CD4-positive, alpha-beta memory T cell (primary cell): ENCODE measurements around the gene DCDC2B. TPM values are rescaled to one million over a fixed set of nuclear protein-coding genes. Genes with fewer than 3 reads are reported as not detected.

Experiments used
- CTCF ChIA-PET: fragments of 350-600 bp; sonication (Branson Sonifier 250); formaldehyde crosslinking; loops from one replicate; lab custom pipeline; 2021; ENCODE audit warnings: inconsistent platforms; ENCODE audit not compliant: partially characterized antibody; lab: Charles Lee
- POLR2A ChIA-PET: fragments of 350-600 bp; sonication (Branson Sonifier 250); formaldehyde crosslinking; loops from one replicate; lab custom pipeline; 2021; ENCODE audit not compliant: partially characterized antibody; lab: Charles Lee
- DNase-seq, 5 donors: peaks; one replicate each; pipeline versions ENCODE4 v3.0.0 to v3.0.0-alpha.2; 2020 to 2022; ENCODE audit warnings: mixed read lengths in 1 of 5
- H3K27ac ChIP-seq: one replicate; pipeline ENCODE4 v1.7.0; 2013; ENCODE audit warnings: low read depth, low read length
- H3K27me3 ChIP-seq: 2 replicates; pipeline ENCODE4 v1.7.0; 2013; ENCODE audit warnings: mild to moderate bottlenecking, low read length, moderate library complexity; ENCODE audit not compliant: insufficient read depth
- H3K36me3 ChIP-seq: 2 replicates; pipeline ENCODE4 v1.7.0; 2013; ENCODE audit warnings: mild to moderate bottlenecking, low read length, moderate library complexity; ENCODE audit not compliant: insufficient read depth
- H3K4me1 ChIP-seq: 2 replicates; pipeline ENCODE4 v1.7.0; 2013; ENCODE audit warnings: mild to moderate bottlenecking, low read length, moderate library complexity; ENCODE audit not compliant: insufficient read depth
- H3K4me3 ChIP-seq, 2 donors: one replicate each; pipeline ENCODE4 v1.7.0; 2013; ENCODE audit warnings: low read length in 2 of 2, mild to moderate bottlenecking in 1 of 2
- H3K9me3 ChIP-seq, 2 donors: one replicate each; pipeline ENCODE4 v1.7.0; 2013; ENCODE audit warnings: low read length in 2 of 2, control low read depth in 1 of 2; ENCODE audit not compliant: control insufficient read depth in 1 of 2
- H3K27ac Mint-ChIP-seq, 7 donors: one replicate each; pipeline ENCODE4 v1.8.0; 2020 to 2021; ENCODE audit warnings: mixed read lengths in 7 of 7, mild to moderate bottlenecking in 6 of 7, inconsistent platforms in 3 of 7, moderate library complexity in 3 of 7
- H3K27me3 Mint-ChIP-seq, 2 donors: one replicate each; pipeline ENCODE4 v1.8.0; 2020 to 2021; ENCODE audit warnings: mixed read lengths in 2 of 2
- H3K36me3 Mint-ChIP-seq, 2 donors: one replicate each; pipeline ENCODE4 v1.8.0; 2020 to 2021; ENCODE audit warnings: mixed read lengths in 2 of 2, inconsistent platforms in 1 of 2, mild to moderate bottlenecking in 1 of 2
- H3K4me1 Mint-ChIP-seq, 4 donors: one replicate each; pipeline ENCODE4 v1.8.0; 2020 to 2021; ENCODE audit warnings: mixed read lengths in 4 of 4, mild to moderate bottlenecking in 1 of 4
- H3K4me3 Mint-ChIP-seq, 8 donors: one replicate each; pipeline ENCODE4 v1.8.0; 2020 to 2021; ENCODE audit warnings: mixed read lengths in 8 of 8, mild to moderate bottlenecking in 7 of 8, moderate library complexity in 6 of 8, inconsistent platforms in 3 of 8
- H3K9me3 Mint-ChIP-seq, 8 donors: one replicate each; pipeline ENCODE4 v1.8.0; 2020 to 2021; ENCODE audit warnings: mixed read lengths in 8 of 8, mild to moderate bottlenecking in 5 of 8, inconsistent platforms in 3 of 8, moderate library complexity in 1 of 8
- intact Hi-C: fragments of 100-400 bp; cut with micrococcal nuclease; formaldehyde crosslinking; loops from one replicate; pipeline ENCODE4 v1.15.1; 2023
- polyA plus RNA-seq, 2 donors: library from polyadenylated mRNA; unstranded; fragments of 300-500 nt; fragmentation: Illumina TruSeq; gene quantifications; one replicate each; pipeline ENCODE4 v1.2.3, GENCODE V29; 2021
- total RNA-seq, 2 experiments: library from RNA; stranded (reverse); gene quantifications; one replicate each; pipeline ENCODE4 v1.2.3, GENCODE V29; 2021

The DCDC2B gene
- total and polyA plus RNA-seq, 4 experiments from 2014 or later = not detected

DNA sequence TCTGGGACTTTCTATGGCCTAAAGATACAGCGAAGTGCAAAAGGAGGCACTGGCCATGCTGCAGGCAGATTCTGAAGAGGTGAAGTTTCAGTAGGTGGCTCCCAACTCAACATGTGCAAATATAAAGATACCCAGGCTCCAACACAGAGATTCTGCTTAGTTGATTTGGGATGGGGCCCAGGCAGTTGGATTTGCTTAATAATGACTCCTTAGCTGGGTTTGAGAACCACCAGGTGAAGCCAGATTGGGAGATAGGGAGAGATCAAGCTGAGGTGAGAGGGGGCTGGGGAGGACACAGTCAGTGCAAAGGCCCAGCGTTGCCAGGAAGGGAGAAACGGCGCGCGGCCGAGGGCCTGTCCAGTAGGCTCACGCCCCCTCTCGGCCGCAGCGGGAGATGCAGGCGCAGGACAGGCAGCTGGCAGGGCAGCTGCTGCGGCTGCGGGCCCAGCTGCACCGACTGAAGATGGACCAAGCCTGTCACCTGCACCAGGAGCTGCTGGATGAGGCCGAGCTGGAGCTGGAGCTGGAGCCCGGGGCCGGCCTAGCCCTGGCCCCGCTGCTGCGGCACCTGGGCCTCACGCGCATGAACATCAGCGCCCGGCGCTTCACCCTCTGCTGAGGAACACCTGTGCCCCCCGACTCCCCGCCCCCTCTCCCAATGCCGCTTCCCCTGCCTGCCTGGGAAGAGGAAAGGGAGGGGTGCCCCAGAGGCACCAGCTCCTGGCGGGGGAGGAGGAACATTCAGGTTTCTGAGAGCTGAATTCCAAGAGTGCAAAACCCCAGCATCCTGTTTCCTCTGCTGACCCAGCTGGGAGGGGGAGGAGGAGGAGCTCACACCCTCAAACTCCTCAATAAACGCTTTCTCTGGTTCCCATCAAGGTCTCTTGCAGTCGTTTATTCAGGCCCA is 39.3 kb downstream of the DCDC2B start:
- Histone ChIP-seq H3K4me1 (peaks cover 52% of the 10 kb centered on the region), H3K27me3 (no peaks in the 10 kb centered on the region), H3K27ac (peak overlapping the region; percentile 89), H3K36me3 (no peaks in the 10 kb centered on the region), H3K4me3 (peak overlapping the region; percentile 42), H3K9me3 (no peaks in the 10 kb centered on the region)
- peak; percentile 63 to 75 (median 68) for DNase-seq
- CTCF ChIA-PET = interaction anchor here (0.6 to 10.0 kb wide), 38 partner anchors 8 to 175 kb away, joined by 3 to 151 read pairs (median 6); partner anchors contain the start of genes CCDC28B, DCDC2B, HDAC1 and IQCC
- Mint-ChIP-seq H3K27ac (peak overlapping the region; percentile 91 to 99 (median 99)), H3K4me3 (peak overlapping the region; percentile 82 to 100 (median 94)), H3K27me3 (no peaks in the 10 kb centered on the region), H3K9me3 (peaks cover 0 to 1% (median 0%) of the 10 kb centered on the region in 8 donors), H3K4me1 (peaks cover 26 to 64% (median 37%) of the 10 kb centered on the region in 4 donors), H3K36me3 (peaks cover 16 to 20% of the 10 kb centered on the region in 2 donors)
- POLR2A ChIA-PET = interaction anchor here (0.6 to 26.9 kb wide), 21 partner anchors 1 to 146 kb away, joined by 3 to 819 read pairs (median 8); partner anchors contain the start of genes BSDC1, CCDC28B, EIF3I and FAM167B
- intact Hi-C loops = no loop called here

- Histone ChIP-seq H3K4me1 (peaks cover 52% of the 10 kb centered on the region), H3K4me3 (peak overlapping the region; percentile 92 to 95), H3K9me3 (no peaks in the 10 kb centered on the region), H3K27me3 (no peaks in the 10 kb centered on the region), H3K36me3 (no peaks in the 10 kb centered on the region), H3K27ac (peak overlapping the region; percentile 89)
- Mint-ChIP-seq H3K27ac (peak overlapping the region; percentile 91 to 99 (median 97)), H3K9me3 (peaks cover 0 to 1% (median 0%) of the 10 kb centered on the region in 8 donors), H3K36me3 (peaks cover 21 to 27% of the 10 kb centered on the region in 2 donors), H3K4me1 (peaks cover 31 to 79% (median 43%) of the 10 kb centered on the region in 4 donors), H3K4me3 (peak overlapping the region; percentile 98 to 100 (median 99)), H3K27me3 (no peaks in the 10 kb centered on the region)
- intact Hi-C loops = loop anchor here (1.0 to 2.0 kb wide), 5 partner anchors 10 to 85 kb away; partner anchors contain the start of genes EIF3I, HDAC1 and TMEM234
- peak; percentile 85 to 96 (median 88) for DNase-seq
- ChIA-PET POLR2A (interaction anchor here (0.9 to 26.9 kb wide), 27 partner anchors 0 to 401 kb away, joined by 3 to 819 read pairs (median 9); partner anchors contain the start of genes BSDC1, CCDC28B, EIF3I and FAM167B), CTCF (interaction anchor here (0.7 to 10.0 kb wide), 19 partner anchors 9 to 145 kb away, joined by 3 to 151 read pairs (median 14); partner anchors contain the start of genes BSDC1, HDAC1 and TXLNA)
Observed at GRCh38 chr1:32249831-32250525, 41.1 kb downstream of the DCDC2B start.

DNA sequence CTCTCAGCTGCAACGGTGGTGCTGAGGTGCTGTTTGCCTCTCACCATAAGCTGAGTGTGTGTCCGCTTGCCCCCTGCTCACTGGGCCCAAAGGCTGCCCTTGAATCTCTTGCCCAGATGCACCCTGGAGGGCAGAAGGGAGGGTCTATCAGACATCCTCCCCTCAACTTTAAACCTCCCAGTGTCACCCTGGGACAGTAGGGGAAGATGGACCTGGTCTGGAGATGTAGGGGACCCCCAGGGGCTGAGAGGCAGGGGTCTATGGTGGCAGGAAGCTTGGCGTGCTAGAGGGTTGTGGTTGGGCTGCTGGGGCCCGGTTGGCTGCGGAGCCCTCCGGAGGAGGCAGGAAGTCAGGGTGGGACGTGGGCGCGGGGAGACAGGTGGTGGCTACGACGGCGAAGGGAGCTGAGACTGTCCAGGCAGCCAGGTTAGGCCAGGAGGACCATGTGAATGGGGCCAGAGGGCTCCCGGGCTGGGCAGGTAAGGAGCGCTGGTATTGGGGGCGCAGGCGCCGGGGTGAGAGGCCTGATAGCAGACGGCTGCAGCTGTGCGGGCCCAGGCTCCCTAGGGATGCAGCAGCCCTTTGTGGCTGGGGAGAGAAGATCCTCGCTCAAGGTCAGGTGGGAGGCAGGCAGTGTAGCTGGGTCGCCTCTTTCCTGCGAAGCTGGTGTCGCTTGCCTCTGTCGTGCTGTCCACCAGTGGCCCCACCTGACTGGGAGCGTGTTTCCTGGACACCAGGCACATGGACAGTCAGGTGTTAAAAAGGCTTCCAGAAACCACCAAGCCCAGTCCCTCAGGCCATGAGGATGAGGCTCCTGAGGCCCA is 42.2 kb downstream of the DCDC2B start, which contains the start of gene LCK:
LCK (plus strand) TSS at position 373 of the 824 bp plus-strand sequence. CDS start 23,065 bp downstream, outside the sequence.
- Histone ChIP-seq H3K36me3 (no peaks in the 10 kb centered on the region), H3K9me3 (no peaks in the 10 kb centered on the region), H3K4me3 (peak within 1 kb of the TSS; percentile 92 to 95), H3K4me1 (peaks cover 56% of the 10 kb centered on the region), H3K27ac (peak within 1 kb of the TSS; percentile 89), H3K27me3 (no peaks in the 10 kb centered on the region)
- ChIA-PET POLR2A (interaction anchor here (0.9 to 26.9 kb wide), 23 partner anchors 1 to 463 kb away, joined by 3 to 819 read pairs (median 10); partner anchors contain the start of genes BSDC1, CCDC28B, FAM167B and HDAC1), CTCF (interaction anchor here (1.0 to 10.0 kb wide), 11 partner anchors 8 to 143 kb away, joined by 3 to 151 read pairs (median 23); partner anchors contain the start of genes BSDC1, HDAC1 and MARCKSL1)
- peak; percentile 56 to 72 (median 63) for DNase-seq
- Mint-ChIP-seq H3K36me3 (peaks cover 27 to 31% of the 10 kb centered on the region in 2 donors), H3K27ac (peak within 1 kb of the TSS; percentile 91 to 99 (median 97)), H3K4me3 (peak within 1 kb of the TSS; percentile 98 to 100 (median 99)), H3K9me3 (peaks cover 0 to 1% (median 0%) of the 10 kb centered on the region in 8 donors), H3K4me1 (peaks cover 34 to 82% (median 47%) of the 10 kb centered on the region in 4 donors), H3K27me3 (no peaks in the 10 kb centered on the region)
- intact Hi-C loops = loop anchor here (1.0 to 2.0 kb wide), 5 partner anchors 11 to 84 kb away; partner anchors contain the start of genes EIF3I, HDAC1 and TMEM234

DNA sequence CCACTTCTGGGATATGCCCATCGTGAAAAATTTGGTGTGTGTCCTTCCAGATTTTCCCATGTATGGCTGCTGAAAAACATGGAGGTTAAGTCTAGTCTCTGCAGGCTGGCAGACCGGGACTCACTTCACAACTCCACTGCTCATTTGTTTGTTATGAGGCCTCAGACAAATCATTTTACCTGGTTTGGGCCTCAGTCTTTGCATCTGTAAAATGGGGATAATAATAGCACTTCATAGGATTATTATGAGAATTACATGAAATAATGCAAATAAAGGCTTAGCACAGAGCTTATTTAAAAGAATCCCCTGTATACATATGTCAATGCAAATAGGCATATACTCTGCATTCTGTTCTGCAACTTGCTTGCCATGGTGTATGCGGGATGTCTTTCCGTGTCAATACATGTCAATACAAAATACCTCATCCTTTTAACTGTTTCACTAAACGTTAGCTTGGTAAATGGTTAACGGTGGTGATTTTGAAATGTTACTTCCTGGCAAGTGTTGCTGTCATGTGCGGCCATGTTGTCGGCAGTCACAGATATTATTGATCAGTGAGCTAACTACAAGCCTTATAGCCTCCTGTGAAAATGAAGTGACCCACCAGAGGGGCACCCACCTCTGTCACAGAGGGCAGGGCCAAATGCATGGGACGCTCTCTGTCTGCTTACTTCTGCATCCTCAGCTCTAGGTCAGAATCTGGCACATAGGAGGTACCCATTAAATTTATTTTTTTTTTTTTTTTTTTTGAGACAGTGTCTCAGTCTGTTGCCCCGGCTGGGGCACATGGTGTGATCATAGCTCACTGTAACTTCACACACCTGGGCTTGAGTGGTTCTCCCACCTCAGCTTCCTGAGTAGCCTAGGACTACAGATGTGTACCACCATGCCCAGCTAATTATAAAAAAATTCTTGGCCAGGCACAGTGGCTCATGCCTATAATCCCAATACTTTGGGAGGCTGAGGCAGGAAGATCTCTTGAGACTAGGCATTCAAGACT is 46.5 kb downstream of the DCDC2B start:
- H3K9me3 Mint-ChIP-seq = no peaks in the 10 kb centered on the region
- Histone ChIP-seq H3K9me3 (no peaks in the 10 kb centered on the region), H3K27me3 (no peaks in the 10 kb centered on the region), H3K4me1 (peaks cover 50% of the 10 kb centered on the region), H3K36me3 (no peaks in the 10 kb centered on the region), H3K4me3 (peak overlapping the region; percentile 15 to 95), H3K27ac (peak overlapping the region; percentile 58)
- POLR2A ChIA-PET = interaction anchor here (0.6 to 26.9 kb wide), 17 partner anchors 5 to 148 kb away, joined by 3 to 819 read pairs (median 7); partner anchors contain the start of genes BSDC1, CCDC28B, FAM167B and HDAC1
- peak overlapping the region; percentile 86 to 100 (median 92) for H3K4me3 Mint-ChIP-seq
- peak overlapping the region; percentile 71 to 94 (median 91) for H3K27ac Mint-ChIP-seq
- intact Hi-C loops = no loop called here
- DNase-seq = peak in 3 of 5 donors; percentile 38 to 49 (median 46)
- peaks cover 30 to 77% (median 44%) of the 10 kb centered on the region in 4 donors for H3K4me1 Mint-ChIP-seq
- H3K27me3 Mint-ChIP-seq = no peaks in the 10 kb centered on the region
- CTCF ChIA-PET = interaction anchor here (0.5 to 10.0 kb wide), 10 partner anchors 7 to 607 kb away, joined by 3 to 151 read pairs (median 4); partner anchors contain the start of genes FAM167B, HDAC1 and LCK
- peaks cover 39 to 51% of the 10 kb centered on the region in 2 donors for H3K36me3 Mint-ChIP-seq

DNA sequence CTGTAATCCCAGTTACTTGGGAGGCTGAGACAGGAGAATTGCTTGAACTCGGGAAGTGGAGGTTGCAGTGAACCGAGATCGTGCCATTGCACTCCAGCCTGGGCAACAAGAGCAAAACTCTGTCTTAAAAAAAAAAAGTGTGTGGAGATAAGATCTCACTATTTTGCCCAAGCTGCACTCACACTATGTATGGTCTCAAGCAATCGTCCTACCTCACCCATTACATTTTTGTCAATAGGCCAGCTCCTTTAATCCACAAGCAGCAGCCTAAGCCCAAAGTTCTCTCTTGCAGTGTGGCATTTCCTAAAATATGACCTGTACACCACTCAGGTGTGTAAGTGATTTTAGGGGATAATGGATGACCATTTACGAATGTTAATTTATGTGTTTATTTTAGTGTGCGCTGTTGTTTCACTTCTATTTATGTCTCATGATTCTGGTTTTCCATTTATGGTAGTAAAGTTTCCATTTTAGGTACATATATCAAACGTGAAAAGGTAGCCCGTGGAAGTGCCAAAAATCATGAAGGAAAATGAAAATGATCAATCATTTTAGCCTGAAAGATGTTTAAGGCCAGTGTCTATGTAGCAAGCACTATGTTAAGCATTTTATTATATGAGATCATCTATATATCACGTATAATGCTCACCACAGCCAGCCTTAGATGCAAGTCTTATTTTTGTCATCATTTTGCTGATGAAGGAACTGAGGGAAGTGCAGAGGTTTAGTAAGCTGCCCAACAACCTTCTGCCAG is 47.8 kb downstream of the DCDC2B start:
- Histone ChIP-seq H3K9me3 (no peaks in the 10 kb centered on the region), H3K4me3 (peak overlapping the region in 1 of 2 donors; percentile 95), H3K27ac (peak overlapping the region; percentile 58), H3K36me3 (no peaks in the 10 kb centered on the region), H3K27me3 (no peaks in the 10 kb centered on the region), H3K4me1 (peaks cover 54% of the 10 kb centered on the region)
- Mint-ChIP-seq H3K27me3 (no peaks in the 10 kb centered on the region), H3K4me3 (peak overlapping the region; percentile 80 to 91 (median 88)), H3K9me3 (no peaks in the 10 kb centered on the region), H3K36me3 (peaks cover 42 to 50% of the 10 kb centered on the region in 2 donors), H3K4me1 (peaks cover 30 to 73% (median 43%) of the 10 kb centered on the region in 4 donors), H3K27ac (peak overlapping the region; percentile 91 to 98 (median 94))
- peak in 1 of 5 donors; percentile 28 for DNase-seq
- intact Hi-C loops = no loop called here
- CTCF ChIA-PET = interaction anchor here (2.2 to 10.0 kb wide), 4 partner anchors 8 to 66 kb away, joined by 5 to 151 read pairs (median 55); partner anchors contain the start of genes FAM167B and LCK
- POLR2A ChIA-PET = interaction anchor here (0.6 to 26.9 kb wide), 11 partner anchors 3 to 138 kb away, joined by 3 to 819 read pairs (median 96); partner anchors contain the start of genes BSDC1, FAM167B, HDAC1 and IQCC
